ENCODE measurements around the gene GABBR2. TPM values are rescaled to one million over a fixed set of nuclear protein-coding genes. Genes with fewer than 3 reads are reported as not detected.

GABBR2 gene
- total and polyA plus RNA-seq, 2 of the 8 experiments (the other 6 are each of a cell fraction or from before 2014, with no cell fraction given): 0.50 to 1.2 TPM

- no peak for TF ChIP-seq SAP30 (IDR thresholded peaks at IDR 0.05; ENCODE audit: insufficient read depth, insufficient replicate concordance, low read length)
- TF ChIP-seq RNF2 (IDR thresholded peaks at IDR 0.05; ENCODE audit: borderline replicate concordance, low read depth, low read length, missing control alignments, poor library complexity, severe bottlenecking): no peak
Measured at GRCh38 chr9:98262056-98262455, 446.7 kb downstream of the GABBR2 start (continued).

Measured in H1 (cell line).